Measurements from ENCODE around the gene TM6SF1. TPM values are rescaled to one million over a fixed set of nuclear protein-coding genes. Genes with fewer than 3 reads are reported as not detected.

Gene TM6SF1
- total and polyA plus RNA-seq, 2 donors from 2014 or later: 2.6 to 10.4 TPM

- FAIRE-seq: no peak
- Histone ChIP-seq H3K9me3 (ENCODE audit: control insufficient read depth in 2 of 3, insufficient read depth in 1 of 3, low read length in 3 of 3) (no peaks in the 10 kb centered on the region), H3K9ac (ENCODE audit: low read length in 3 of 3) (no peak overlapping the region), H3K27me3 (ENCODE audit: control insufficient read depth, insufficient read depth, low read length) (no peaks in the 10 kb centered on the region), H3K4me1 (ENCODE audit: control insufficient read depth in 2 of 3, insufficient read depth in 2 of 3, low read depth in 1 of 3, low read length in 3 of 3) (peaks cover 0 to 2% (median 0%) of the 10 kb centered on the region in 3 donors), H3K27ac (ENCODE audit: low read depth in 2 of 2, low read length in 2 of 2) (no peak overlapping the region), H3K36me3 (ENCODE audit: control insufficient read depth in 2 of 3, insufficient read depth in 3 of 3, low read length in 3 of 3) (no peaks in the 10 kb centered on the region), H3K4me3 (ENCODE audit: low read length in 3 of 3) (no peak overlapping the region)
- TF ChIP-seq, protein P1, sequence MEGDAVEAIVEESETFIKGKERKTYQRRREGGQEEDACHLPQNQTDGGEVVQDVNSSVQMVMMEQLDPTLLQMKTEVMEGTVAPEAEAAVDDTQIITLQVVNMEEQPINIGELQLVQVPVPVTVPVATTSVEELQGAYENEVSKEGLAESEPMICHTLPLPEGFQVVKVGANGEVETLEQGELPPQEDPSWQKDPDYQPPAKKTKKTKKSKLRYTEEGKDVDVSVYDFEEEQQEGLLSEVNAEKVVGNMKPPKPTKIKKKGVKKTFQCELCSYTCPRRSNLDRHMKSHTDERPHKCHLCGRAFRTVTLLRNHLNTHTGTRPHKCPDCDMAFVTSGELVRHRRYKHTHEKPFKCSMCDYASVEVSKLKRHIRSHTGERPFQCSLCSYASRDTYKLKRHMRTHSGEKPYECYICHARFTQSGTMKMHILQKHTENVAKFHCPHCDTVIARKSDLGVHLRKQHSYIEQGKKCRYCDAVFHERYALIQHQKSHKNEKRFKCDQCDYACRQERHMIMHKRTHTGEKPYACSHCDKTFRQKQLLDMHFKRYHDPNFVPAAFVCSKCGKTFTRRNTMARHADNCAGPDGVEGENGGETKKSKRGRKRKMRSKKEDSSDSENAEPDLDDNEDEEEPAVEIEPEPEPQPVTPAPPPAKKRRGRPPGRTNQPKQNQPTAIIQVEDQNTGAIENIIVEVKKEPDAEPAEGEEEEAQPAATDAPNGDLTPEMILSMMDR (IDR thresholded peaks at IDR 0.05; ENCODE audit: borderline replicate concordance, extremely low read depth, insufficient read depth): no peak
- intact Hi-C loops (cut with DNase I): no loop called here
- DNase-seq: no peak
Measured at GRCh38 chr15:83118291-83118827, 10.9 kb downstream of the TM6SF1 start.

GRCh38 chr15:83118968-83119367, 11.5 kb downstream of the TM6SF1 start:
- Histone ChIP-seq H3K36me3 (ENCODE audit: control insufficient read depth in 2 of 3, insufficient read depth in 3 of 3, low read length in 3 of 3) (no peaks in the 10 kb centered on the region), H3K27me3 (ENCODE audit: control insufficient read depth, insufficient read depth, low read length) (no peaks in the 10 kb centered on the region), H3K9ac (ENCODE audit: low read length in 3 of 3) (no peak overlapping the region), H3K27ac (ENCODE audit: low read depth in 2 of 2, low read length in 2 of 2) (no peak overlapping the region), H3K9me3 (ENCODE audit: control insufficient read depth in 2 of 3, insufficient read depth in 1 of 3, low read length in 3 of 3) (no peaks in the 10 kb centered on the region), H3K4me3 (ENCODE audit: low read length in 3 of 3) (no peak overlapping the region), H3K4me1 (ENCODE audit: control insufficient read depth in 2 of 3, insufficient read depth in 2 of 3, low read depth in 1 of 3, low read length in 3 of 3) (no peaks in the 10 kb centered on the region)
- intact Hi-C loops (cut with DNase I): no loop called here
- FAIRE-seq (no peak), DNase-seq (no peak)
- TF ChIP-seq, protein P1 (IDR thresholded peaks at IDR 0.05; ENCODE audit: borderline replicate concordance, extremely low read depth, insufficient read depth): no peak

DNA sequence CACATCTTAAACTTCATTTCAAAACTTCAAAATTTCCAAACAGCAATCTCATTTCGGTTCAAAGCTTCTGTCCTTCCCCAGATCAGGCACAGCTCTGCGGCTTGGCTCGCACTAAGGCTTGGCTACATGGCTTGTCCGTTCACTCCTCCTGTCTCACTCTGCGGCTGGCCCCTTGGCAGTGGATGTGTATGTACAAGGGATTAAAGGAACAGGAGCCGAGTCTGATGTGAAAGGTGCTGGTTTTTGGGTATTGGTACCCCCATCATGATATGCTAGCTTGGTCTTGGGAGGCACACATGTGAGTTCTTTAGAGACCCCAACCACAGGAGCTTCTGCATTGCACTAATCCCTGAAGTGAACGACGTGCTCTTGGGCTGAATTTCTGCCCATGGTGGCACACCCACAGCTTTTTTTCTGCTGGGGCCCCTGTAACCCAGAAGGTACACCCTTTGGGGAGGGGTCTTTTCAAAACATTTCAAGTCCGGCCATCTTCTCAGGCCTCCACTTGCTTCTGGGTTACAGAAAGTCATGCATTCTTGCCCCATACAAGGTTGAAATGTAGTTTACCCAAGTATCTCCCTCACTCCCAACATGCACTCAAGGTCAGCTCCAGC, 12.6 kb downstream of the TM6SF1 start:
- Histone ChIP-seq H3K36me3 (ENCODE audit: control insufficient read depth in 2 of 3, insufficient read depth in 3 of 3, low read length in 3 of 3) (no peaks in the 10 kb centered on the region), H3K9ac (ENCODE audit: low read length in 3 of 3) (no peak overlapping the region), H3K4me1 (ENCODE audit: control insufficient read depth in 2 of 3, insufficient read depth in 2 of 3, low read depth in 1 of 3, low read length in 3 of 3) (no peaks in the 10 kb centered on the region), H3K4me3 (ENCODE audit: low read length in 3 of 3) (no peak overlapping the region), H3K27me3 (ENCODE audit: control insufficient read depth, insufficient read depth, low read length) (no peaks in the 10 kb centered on the region), H3K9me3 (ENCODE audit: control insufficient read depth in 2 of 3, insufficient read depth in 1 of 3, low read length in 3 of 3) (no peaks in the 10 kb centered on the region), H3K27ac (ENCODE audit: low read depth in 2 of 2, low read length in 2 of 2) (no peak overlapping the region)
- intact Hi-C loops (cut with DNase I): no loop called here
- DNase-seq (peak in 1 of 5 donors; percentile 48), FAIRE-seq (no peak)
- TF ChIP-seq, protein P1 (IDR thresholded peaks at IDR 0.05; ENCODE audit: borderline replicate concordance, extremely low read depth, insufficient read depth): no peak
